A549 (cell line): Measurements from ENCODE around the gene B3GALT6.

Experiments
- CBX2 ChIP-seq: fragments of 200-600 bp; sonication (generic); IDR thresholded peaks from 2 replicates; pipeline ENCODE4 v1.6.1; 2016; ENCODE audit warnings: low read depth, mild to moderate bottlenecking, borderline replicate concordance
- ESRRA ChIP-seq: fragments of 150-350 bp; IDR thresholded peaks from 2 replicates; pipeline ENCODE4 v1.6.1; 2014; ENCODE audit warnings: mild to moderate bottlenecking, low read length, borderline replicate concordance
- GATA3 ChIP-seq: IDR thresholded peaks from 2 replicates; pipeline ENCODE4 v1.6.1; 2012; ENCODE audit warnings: borderline replicate concordance
- MAFK ChIP-seq: fragments of 450-650 bp; IDR thresholded peaks from 2 replicates; pipeline ENCODE4 v1.6.1; 2014; ENCODE audit not compliant: partially characterized antibody
- MAZ ChIP-seq: fragments of 150-350 bp; IDR thresholded peaks from 2 replicates; pipeline ENCODE4 v1.6.1; 2014; ENCODE audit warnings: antibody characterized with exemption, low read depth, low read length, borderline replicate concordance
- NR3C1 ChIP-seq: fragments of >200 bp; sonication (Bioruptor Twin); formaldehyde crosslinking; IDR thresholded peaks from 3 replicates; pipeline ENCODE4 v1.6.1; 2017
- POLR2A ChIP-seq: IDR thresholded peaks from 2 replicates; pipeline ENCODE4 v1.6.1; 2012; ENCODE audit warnings: mild to moderate bottlenecking, low read length
- TF ChIP-seq, protein P1 (sequence below): fragments of >200 bp; sonication (Bioruptor Twin); formaldehyde crosslinking; IDR thresholded peaks from 3 replicates; pipeline ENCODE4 v1.5.1; 2016
- TF ChIP-seq, protein P2 (sequence below): fragments of 450-650 bp; IDR thresholded peaks from 2 replicates; pipeline ENCODE4 v1.6.1; 2014; ENCODE audit warnings: antibody characterized with exemption
- TF ChIP-seq, protein P3 (sequence below): fragments of 200-600 bp; sonication (generic); IDR thresholded peaks from 2 replicates; pipeline ENCODE4 v1.6.1; 2016; ENCODE audit warnings: antibody characterized with exemption, mild to moderate bottlenecking, moderate library complexity
- TF ChIP-seq, protein P4 (sequence below): IDR thresholded peaks from 2 replicates; pipeline ENCODE4 v1.6.1; 2012
- TF ChIP-seq, protein P5 (sequence below): IDR thresholded peaks from 2 replicates; pipeline ENCODE4 v1.6.1; 2012

DNA sequence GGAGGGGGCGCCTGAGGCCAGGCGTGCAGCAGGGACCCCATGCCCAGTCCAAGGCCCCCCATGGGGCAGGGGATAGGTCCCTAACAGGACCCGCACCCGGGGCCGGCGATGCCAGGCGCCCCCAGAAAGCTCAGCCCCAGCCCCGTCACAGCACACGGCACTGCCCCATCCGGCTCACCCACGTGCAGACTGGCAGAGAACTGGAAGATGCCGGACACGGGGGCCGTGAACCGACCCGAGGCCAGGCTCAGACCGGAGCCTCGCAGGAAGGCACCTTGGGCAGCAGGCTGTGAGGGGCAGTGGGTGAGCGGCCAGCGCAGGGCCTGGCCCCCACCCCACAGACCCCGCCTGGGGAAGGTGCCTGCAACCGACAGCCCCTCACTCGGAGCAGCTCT, 11.2 kb downstream of the B3GALT6 start:
- TF ChIP-seq, protein P1, sequence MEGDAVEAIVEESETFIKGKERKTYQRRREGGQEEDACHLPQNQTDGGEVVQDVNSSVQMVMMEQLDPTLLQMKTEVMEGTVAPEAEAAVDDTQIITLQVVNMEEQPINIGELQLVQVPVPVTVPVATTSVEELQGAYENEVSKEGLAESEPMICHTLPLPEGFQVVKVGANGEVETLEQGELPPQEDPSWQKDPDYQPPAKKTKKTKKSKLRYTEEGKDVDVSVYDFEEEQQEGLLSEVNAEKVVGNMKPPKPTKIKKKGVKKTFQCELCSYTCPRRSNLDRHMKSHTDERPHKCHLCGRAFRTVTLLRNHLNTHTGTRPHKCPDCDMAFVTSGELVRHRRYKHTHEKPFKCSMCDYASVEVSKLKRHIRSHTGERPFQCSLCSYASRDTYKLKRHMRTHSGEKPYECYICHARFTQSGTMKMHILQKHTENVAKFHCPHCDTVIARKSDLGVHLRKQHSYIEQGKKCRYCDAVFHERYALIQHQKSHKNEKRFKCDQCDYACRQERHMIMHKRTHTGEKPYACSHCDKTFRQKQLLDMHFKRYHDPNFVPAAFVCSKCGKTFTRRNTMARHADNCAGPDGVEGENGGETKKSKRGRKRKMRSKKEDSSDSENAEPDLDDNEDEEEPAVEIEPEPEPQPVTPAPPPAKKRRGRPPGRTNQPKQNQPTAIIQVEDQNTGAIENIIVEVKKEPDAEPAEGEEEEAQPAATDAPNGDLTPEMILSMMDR = no peak
- TF ChIP-seq, protein P2, sequence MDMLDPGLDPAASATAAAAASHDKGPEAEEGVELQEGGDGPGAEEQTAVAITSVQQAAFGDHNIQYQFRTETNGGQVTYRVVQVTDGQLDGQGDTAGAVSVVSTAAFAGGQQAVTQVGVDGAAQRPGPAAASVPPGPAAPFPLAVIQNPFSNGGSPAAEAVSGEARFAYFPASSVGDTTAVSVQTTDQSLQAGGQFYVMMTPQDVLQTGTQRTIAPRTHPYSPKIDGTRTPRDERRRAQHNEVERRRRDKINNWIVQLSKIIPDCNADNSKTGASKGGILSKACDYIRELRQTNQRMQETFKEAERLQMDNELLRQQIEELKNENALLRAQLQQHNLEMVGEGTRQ = no peak
- TF ChIP-seq CBX2 = no peak
- TF ChIP-seq NR3C1 = no peak
- TF ChIP-seq, protein P3, sequence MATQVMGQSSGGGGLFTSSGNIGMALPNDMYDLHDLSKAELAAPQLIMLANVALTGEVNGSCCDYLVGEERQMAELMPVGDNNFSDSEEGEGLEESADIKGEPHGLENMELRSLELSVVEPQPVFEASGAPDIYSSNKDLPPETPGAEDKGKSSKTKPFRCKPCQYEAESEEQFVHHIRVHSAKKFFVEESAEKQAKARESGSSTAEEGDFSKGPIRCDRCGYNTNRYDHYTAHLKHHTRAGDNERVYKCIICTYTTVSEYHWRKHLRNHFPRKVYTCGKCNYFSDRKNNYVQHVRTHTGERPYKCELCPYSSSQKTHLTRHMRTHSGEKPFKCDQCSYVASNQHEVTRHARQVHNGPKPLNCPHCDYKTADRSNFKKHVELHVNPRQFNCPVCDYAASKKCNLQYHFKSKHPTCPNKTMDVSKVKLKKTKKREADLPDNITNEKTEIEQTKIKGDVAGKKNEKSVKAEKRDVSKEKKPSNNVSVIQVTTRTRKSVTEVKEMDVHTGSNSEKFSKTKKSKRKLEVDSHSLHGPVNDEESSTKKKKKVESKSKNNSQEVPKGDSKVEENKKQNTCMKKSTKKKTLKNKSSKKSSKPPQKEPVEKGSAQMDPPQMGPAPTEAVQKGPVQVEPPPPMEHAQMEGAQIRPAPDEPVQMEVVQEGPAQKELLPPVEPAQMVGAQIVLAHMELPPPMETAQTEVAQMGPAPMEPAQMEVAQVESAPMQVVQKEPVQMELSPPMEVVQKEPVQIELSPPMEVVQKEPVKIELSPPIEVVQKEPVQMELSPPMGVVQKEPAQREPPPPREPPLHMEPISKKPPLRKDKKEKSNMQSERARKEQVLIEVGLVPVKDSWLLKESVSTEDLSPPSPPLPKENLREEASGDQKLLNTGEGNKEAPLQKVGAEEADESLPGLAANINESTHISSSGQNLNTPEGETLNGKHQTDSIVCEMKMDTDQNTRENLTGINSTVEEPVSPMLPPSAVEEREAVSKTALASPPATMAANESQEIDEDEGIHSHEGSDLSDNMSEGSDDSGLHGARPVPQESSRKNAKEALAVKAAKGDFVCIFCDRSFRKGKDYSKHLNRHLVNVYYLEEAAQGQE = no peak
- TF ChIP-seq, protein P4, sequence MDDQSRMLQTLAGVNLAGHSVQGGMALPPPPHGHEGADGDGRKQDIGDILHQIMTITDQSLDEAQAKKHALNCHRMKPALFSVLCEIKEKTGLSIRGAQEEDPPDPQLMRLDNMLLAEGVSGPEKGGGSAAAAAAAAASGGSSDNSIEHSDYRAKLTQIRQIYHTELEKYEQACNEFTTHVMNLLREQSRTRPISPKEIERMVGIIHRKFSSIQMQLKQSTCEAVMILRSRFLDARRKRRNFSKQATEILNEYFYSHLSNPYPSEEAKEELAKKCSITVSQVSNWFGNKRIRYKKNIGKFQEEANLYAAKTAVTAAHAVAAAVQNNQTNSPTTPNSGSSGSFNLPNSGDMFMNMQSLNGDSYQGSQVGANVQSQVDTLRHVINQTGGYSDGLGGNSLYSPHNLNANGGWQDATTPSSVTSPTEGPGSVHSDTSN = no peak
- TF ChIP-seq, protein P5, sequence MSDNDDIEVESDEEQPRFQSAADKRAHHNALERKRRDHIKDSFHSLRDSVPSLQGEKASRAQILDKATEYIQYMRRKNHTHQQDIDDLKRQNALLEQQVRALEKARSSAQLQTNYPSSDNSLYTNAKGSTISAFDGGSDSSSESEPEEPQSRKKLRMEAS = no peak
- TF ChIP-seq MAFK = no peak
- no peak for TF ChIP-seq POLR2A
- no peak for TF ChIP-seq ESRRA
- no peak for TF ChIP-seq GATA3
- TF ChIP-seq MAZ = no peak
